HEK293T (cell line): ENCODE measurements around the gene NDOR1.

Source experiments
- CTCF ChIA-PET: fragments of 350-600 bp; formaldehyde crosslinking; extraction: SDS; loops from one replicate; lab custom pipeline; 2021; ENCODE audit warnings: antibody characterized with exemption, inconsistent platforms; lab: Yijun Ruan, JAX
- POLR2A ChIA-PET: fragments of 350-600 bp; formaldehyde crosslinking; extraction: SDS; loops from one replicate; lab custom pipeline; 2020; ENCODE audit warnings: antibody characterized with exemption, inconsistent platforms; lab: Yijun Ruan, JAX
- DNase-seq: peaks from one replicate; pipeline ENCODE4 v3.0.0; 2012; ENCODE audit warnings: mixed read lengths; ENCODE audit errors: extremely low spot score
- ARNT ChIP-seq: fragments of 450-650 bp; IDR thresholded peaks from 2 replicates; pipeline ENCODE4 v1.6.1; 2017; ENCODE audit warnings: mild to moderate bottlenecking
- BHLHE40 ChIP-seq: fragments of 450-650 bp; IDR thresholded peaks from 2 replicates; pipeline ENCODE4 v1.6.1; 2016; ENCODE audit warnings: mild to moderate bottlenecking, moderate library complexity, borderline replicate concordance
- CTBP1 ChIP-seq: fragments of 450-650 bp; IDR thresholded peaks from 2 replicates; pipeline ENCODE4 v1.6.1; 2016; ENCODE audit warnings: borderline replicate concordance
- ELF4 ChIP-seq: fragments of 450-650 bp; IDR thresholded peaks from 2 replicates; pipeline ENCODE4 v1.6.1; 2017; ENCODE audit warnings: antibody characterized with exemption
- FOXA1 ChIP-seq: fragments of 450-650 bp; IDR thresholded peaks from 2 replicates; pipeline ENCODE4 v1.6.1; 2016; ENCODE audit warnings: mild to moderate bottlenecking
- FOXK2 ChIP-seq: fragments of 450-650 bp; IDR thresholded peaks from 2 replicates; pipeline ENCODE4 v1.6.1; 2016; ENCODE audit warnings: mild to moderate bottlenecking
- FOXM1 ChIP-seq: fragments of 450-650 bp; IDR thresholded peaks from 2 replicates; pipeline ENCODE4 v1.6.1; 2017; ENCODE audit warnings: mild to moderate bottlenecking, borderline replicate concordance
- HDGF ChIP-seq: fragments of 450-650 bp; IDR thresholded peaks from 2 replicates; pipeline ENCODE4 v1.6.1; 2017; ENCODE audit warnings: antibody characterized with exemption, borderline replicate concordance
- L3MBTL2 ChIP-seq: fragments of 450-650 bp; conservative IDR thresholded peaks from 2 replicates; pipeline ENCODE4 v1.6.1; 2016; ENCODE audit warnings: mild to moderate bottlenecking
- LEF1 ChIP-seq: fragments of 450-650 bp; IDR thresholded peaks from 2 replicates; pipeline ENCODE4 v1.6.1; 2017; ENCODE audit warnings: mild to moderate bottlenecking, borderline replicate concordance
- NFRKB ChIP-seq: fragments of 450-650 bp; IDR thresholded peaks from 2 replicates; pipeline ENCODE4 v1.6.1; 2016; ENCODE audit warnings: mild to moderate bottlenecking, moderate library complexity
- PKNOX1 ChIP-seq: fragments of 450-650 bp; IDR thresholded peaks from 2 replicates; pipeline ENCODE4 v1.6.1; 2016
- SP1 ChIP-seq: fragments of 450-650 bp; IDR thresholded peaks from 2 replicates; pipeline ENCODE4 v1.6.1; 2017
- SUZ12 ChIP-seq: fragments of 450-650 bp; IDR thresholded peaks from 2 replicates; pipeline ENCODE4 v1.6.1; 2016; ENCODE audit warnings: mild to moderate bottlenecking
- TARDBP ChIP-seq: fragments of 450-650 bp; IDR thresholded peaks from 2 replicates; pipeline ENCODE4 v1.6.1; 2016
- ZNF384 ChIP-seq: fragments of 450-650 bp; IDR thresholded peaks from 2 replicates; pipeline ENCODE4 v1.6.1; 2016

Gene NDOR1

GRCh38 chr9:137160054-137160425 is 45.5 kb upstream of the NDOR1 start:
- ChIA-PET POLR2A (no interaction called here), CTCF (no interaction called here)
- TF ChIP-seq LEF1 (no peak), CTBP1 (no peak), NFRKB (no peak), HDGF (no peak), TARDBP (no peak), SUZ12 (no peak), ZNF384 (no peak), BHLHE40 (no peak), SP1 (no peak), PKNOX1 (no peak), L3MBTL2 (no peak), FOXK2 (no peak), FOXA1 (no peak), ELF4 (no peak), ARNT (no peak), FOXM1 (no peak)
- no peak for DNase-seq

- ChIA-PET CTCF (no interaction called here), POLR2A (no interaction called here)
- TF ChIP-seq ZNF384 = no peak
- no peak for TF ChIP-seq TARDBP
- no peak for TF ChIP-seq SUZ12
- no peak for TF ChIP-seq BHLHE40
- no peak for TF ChIP-seq FOXM1
- no peak for TF ChIP-seq L3MBTL2
- TF ChIP-seq CTBP1 = no peak
- DNase-seq = no peak
These were observed 44.6 kb upstream of the NDOR1 start for GRCh38 chr9:137160716-137161557.

- POLR2A ChIA-PET = no interaction called here
- TF ChIP-seq SP1 = no peak
- no peak for TF ChIP-seq SUZ12
- TF ChIP-seq HDGF = no peak
- TF ChIP-seq LEF1 = no peak
- no peak for TF ChIP-seq TARDBP
- no peak for TF ChIP-seq L3MBTL2
- TF ChIP-seq NFRKB = no peak
- no peak for TF ChIP-seq ZNF384
- no peak for TF ChIP-seq BHLHE40
- TF ChIP-seq ARNT = no peak
- TF ChIP-seq FOXM1 = no peak
- TF ChIP-seq FOXA1 = no peak
- TF ChIP-seq CTBP1 = no peak
- no peak for TF ChIP-seq FOXK2
- no peak for TF ChIP-seq ELF4
- TF ChIP-seq PKNOX1 = no peak
- CTCF ChIA-PET = no interaction called here
- DNase-seq = peak; percentile 66
These were observed 43.7 kb upstream of the NDOR1 start for GRCh38 chr9:137161558-137162486.

GRCh38 chr9:137162505-137163364 is 42.8 kb upstream of the NDOR1 start:
- ChIA-PET CTCF (no interaction called here), POLR2A (interaction anchor here (0.9 kb wide), 1 partner anchor 33 kb away, joined by 4 read pairs; no protein-coding TSS in a partner anchor)
- no peak for TF ChIP-seq LEF1
- TF ChIP-seq ZNF384 = no peak
- no peak for TF ChIP-seq TARDBP
- no peak for TF ChIP-seq CTBP1
- TF ChIP-seq FOXK2 = no peak
- no peak for TF ChIP-seq PKNOX1
- no peak for TF ChIP-seq HDGF
- no peak for TF ChIP-seq L3MBTL2
- no peak for TF ChIP-seq FOXM1
- TF ChIP-seq ARNT = no peak
- TF ChIP-seq SUZ12 = no peak
- no peak for TF ChIP-seq SP1
- TF ChIP-seq ELF4 = no peak
- no peak for DNase-seq

- no peak for DNase-seq
- CTCF ChIA-PET = no interaction called here
- POLR2A ChIA-PET = interaction anchor here (0.9 kb wide), 1 partner anchor 34 kb away, joined by 4 read pairs; no protein-coding TSS in a partner anchor
- TF ChIP-seq SUZ12 = no peak
- TF ChIP-seq L3MBTL2 = no peak
- no peak for TF ChIP-seq TARDBP
- no peak for TF ChIP-seq ELF4
- no peak for TF ChIP-seq PKNOX1
- no peak for TF ChIP-seq LEF1
- no peak for TF ChIP-seq FOXK2
- no peak for TF ChIP-seq FOXM1
- TF ChIP-seq CTBP1 = no peak
- TF ChIP-seq NFRKB = no peak
- TF ChIP-seq ZNF384 = no peak
- TF ChIP-seq FOXA1 = no peak
- TF ChIP-seq BHLHE40 = no peak
- TF ChIP-seq SP1 = no peak
- TF ChIP-seq ARNT = no peak
- TF ChIP-seq HDGF = no peak
These were observed 42.2 kb upstream of the NDOR1 start for GRCh38 chr9:137163365-137163715.
